WTC11 (cell line): ENCODE results near the gene NTN1.

ENCODE experiments used
- CREB1 ChIP-seq: sonication (generic); formaldehyde crosslinking; IDR thresholded peaks from 2 replicates; pipeline ENCODE4 v1.8.0; 2023; ENCODE audit warnings: mild to moderate bottlenecking, missing genetic modification reagents
- CTCF ChIP-seq: fragments of 200-600 bp; IDR thresholded peaks from 2 replicates; pipeline ENCODE4 v1.8.0; 2022; ENCODE audit warnings: antibody characterized with exemption
- SP1 ChIP-seq: sonication (generic); formaldehyde crosslinking; conservative IDR thresholded peaks from 2 replicates; pipeline ENCODE4 v1.8.1; 2022; ENCODE audit warnings: missing genetic modification reagents
- TP53 ChIP-seq: sonication (generic); formaldehyde crosslinking; IDR thresholded peaks from 2 replicates; pipeline ENCODE4 v1.8.1; 2023; ENCODE audit warnings: mild to moderate bottlenecking, missing genetic modification reagents
- ZNF425 ChIP-seq: fragments of 250-450 bp; sonication (Bioruptor Pico); conservative IDR thresholded peaks from 2 replicates; pipeline ENCODE4 v1.9.0; 2021; ENCODE audit warnings: mild to moderate bottlenecking

GRCh38 chr17:9007052-9007714 is 14.1 kb upstream of the NTN1 start:
- TF ChIP-seq SP1 (CRISPR knock-in tag) (no peak), ZNF425 (CRISPR knock-in tag) (no peak), TP53 (CRISPR knock-in tag) (no peak), CTCF (no peak), CREB1 (CRISPR knock-in tag) (no peak)
